DMS153 (cell line): Measurements from ENCODE around the gene KIF21B.

Experiments
- DNase-seq: peaks from one replicate; lab custom pipeline; 2025; lab: John Stamatoyannopoulos, UW

The KIF21B gene

DNA sequence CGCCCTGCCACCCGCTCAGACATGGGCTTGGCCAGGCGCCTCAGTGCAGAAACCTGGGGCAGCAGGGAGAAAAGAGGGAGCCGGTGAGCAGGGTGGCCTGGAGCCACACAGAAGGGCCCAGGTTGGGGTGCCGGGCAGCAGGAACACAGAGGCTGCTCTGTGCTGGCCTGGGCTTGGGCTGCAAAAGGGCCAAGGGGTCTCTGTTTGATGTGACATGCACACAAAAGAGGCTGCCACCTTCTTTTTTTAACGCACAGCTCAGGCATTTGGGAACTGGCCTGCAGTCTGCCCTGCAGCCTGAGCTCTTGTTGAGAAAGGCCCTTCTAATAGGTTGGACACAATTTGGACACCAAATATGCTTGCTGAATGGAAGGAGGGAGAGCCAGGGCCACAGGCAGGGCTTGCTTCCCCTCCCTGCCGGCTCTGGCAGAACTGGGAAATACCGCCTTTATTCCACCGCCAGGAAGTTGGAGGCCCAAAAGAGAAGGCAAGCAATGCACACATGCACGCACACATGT is 32.4 kb downstream of the KIF21B start:
- DNase-seq: no peak

GRCh38 chr1:200990114-200990513 is 33.4 kb downstream of the KIF21B start:
- no peak for DNase-seq

- no peak for DNase-seq
Measured at GRCh38 chr1:200989337-200989736, 34.2 kb downstream of the KIF21B start.

GRCh38 chr1:200988693-200989092 is 34.8 kb downstream of the KIF21B start:
- no peak for DNase-seq

DNA sequence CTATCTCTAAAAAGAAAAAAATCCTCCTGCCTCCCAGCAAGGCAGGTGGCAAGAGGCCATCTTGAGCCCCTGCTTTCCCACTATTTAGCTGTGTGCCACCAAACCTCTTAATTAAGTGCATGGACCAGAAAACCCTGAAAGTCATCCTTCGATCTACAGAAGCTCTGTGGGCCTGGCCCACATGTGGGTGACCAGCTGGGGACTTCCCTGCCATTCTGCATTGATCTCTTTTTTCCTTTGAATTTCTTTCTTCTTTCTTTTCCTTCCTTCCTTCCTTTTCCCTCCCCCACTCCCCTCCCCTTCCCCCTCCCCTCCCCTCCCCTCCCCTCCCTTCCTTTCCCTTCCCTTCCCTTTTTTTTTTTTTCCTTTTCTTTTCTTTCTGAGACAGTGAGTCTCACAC is 38.0 kb downstream of the KIF21B start:
- DNase-seq: no peak

DNA sequence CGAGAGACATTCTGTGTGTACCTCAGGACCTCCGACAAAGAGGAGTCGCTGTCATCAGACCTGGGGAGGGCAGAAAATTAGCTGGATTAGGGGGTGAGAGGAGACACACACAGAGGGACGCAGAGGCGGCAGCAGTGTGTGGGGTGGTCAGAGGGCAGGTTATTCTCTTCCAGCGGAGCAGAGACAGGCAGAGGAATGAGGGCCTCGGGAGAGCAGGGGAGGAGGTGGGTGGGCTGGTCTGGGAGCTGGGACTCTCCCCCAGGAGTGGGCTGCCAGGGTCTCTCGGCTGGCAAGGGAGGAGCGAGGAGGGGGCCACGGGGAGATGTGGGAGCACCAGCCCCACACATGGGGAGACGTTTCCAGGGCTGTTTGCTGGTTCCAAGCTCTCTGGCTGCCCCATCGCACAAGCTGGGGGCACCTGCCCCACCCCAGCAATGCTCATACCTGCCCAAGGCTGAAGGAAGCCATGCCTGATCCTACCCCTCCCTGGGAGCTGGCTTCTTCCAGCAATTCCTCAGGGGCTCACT is 40.4 kb downstream of the KIF21B start:
- DNase-seq: no peak

GRCh38 chr1:200982071-200982945 is 41.2 kb downstream of the KIF21B start:
- DNase-seq: no peak

GRCh38 chr1:200981278-200981677 is 42.2 kb downstream of the KIF21B start:
- no peak for DNase-seq

DNA sequence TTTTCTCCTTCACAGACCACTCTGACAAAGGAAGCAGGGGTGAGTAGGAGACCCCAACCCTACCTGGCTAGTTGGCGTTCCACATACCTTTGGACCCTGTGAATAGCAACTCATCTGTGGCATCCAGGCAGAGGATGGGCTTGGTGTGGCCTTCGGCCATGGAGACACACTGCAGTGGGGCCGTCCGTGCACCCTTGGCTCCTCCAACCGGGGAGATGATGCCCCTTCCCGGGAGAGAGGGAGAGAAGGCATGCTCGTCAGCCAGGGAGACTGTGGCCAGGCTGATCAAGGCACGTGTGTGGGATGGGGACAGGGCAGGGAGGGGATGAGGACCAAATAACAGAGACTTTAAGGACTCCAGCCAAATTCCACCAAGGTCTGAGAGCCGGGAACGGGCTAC is 42.6 kb downstream of the KIF21B start:
- no peak for DNase-seq

DNA sequence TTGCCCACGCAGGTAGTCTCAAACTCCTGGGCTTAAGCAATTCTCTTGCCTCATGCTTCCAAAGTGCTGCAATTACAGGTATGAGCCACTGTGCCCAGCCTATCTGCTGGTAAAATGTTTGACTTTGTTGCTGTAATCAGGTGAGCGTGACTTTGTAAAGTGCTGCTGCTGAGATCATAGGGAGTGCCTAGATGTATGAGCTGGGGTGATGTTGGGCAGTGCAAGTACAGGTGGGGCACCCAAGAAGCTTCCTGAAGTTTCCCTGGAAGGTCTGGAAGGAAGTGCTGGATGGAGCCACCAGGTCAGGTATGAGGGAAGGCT is 43.1 kb downstream of the KIF21B start:
- no peak for DNase-seq

DNA sequence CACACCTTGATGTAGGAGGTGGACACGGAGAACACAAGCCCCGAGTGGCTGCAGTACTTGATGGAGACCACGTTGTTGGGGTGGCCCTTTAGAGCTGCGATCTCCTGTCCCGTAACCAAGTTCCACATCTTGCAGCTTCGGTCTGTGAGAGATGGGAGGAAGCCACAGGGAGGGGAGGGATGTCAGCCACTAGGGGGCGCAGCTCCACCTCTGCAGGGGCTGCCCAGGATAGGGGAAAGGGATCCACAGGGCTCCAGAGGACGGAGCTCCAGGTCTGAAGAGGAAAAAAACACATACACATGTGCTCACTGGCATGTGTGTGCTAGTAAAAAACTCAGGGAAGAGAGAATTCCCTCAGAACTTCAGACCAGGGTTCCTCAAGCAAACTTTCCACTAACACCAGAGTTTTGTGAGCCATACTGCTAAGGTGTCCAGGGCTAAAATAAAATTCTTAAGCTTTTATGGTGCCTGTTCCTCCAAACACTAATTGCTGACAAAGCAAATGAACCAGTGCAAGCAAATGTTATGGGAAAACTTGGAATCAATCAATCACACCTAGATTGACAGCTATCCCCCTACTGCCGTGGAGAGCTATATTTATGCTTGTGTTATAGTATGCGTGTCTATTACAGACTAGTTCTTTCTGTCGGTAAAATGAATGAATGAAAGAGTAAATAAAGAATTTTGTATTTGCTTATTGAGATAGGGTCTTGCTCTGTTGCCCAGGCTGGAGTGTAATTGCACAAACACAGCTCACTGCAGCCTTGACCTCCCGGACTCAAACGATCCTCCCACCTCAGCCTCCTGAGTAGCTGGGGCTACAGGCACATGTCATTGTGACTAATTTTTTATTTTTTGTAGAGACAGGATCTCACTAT is 43.7 kb downstream of the KIF21B start:
- peak; percentile 38 for DNase-seq

DNA sequence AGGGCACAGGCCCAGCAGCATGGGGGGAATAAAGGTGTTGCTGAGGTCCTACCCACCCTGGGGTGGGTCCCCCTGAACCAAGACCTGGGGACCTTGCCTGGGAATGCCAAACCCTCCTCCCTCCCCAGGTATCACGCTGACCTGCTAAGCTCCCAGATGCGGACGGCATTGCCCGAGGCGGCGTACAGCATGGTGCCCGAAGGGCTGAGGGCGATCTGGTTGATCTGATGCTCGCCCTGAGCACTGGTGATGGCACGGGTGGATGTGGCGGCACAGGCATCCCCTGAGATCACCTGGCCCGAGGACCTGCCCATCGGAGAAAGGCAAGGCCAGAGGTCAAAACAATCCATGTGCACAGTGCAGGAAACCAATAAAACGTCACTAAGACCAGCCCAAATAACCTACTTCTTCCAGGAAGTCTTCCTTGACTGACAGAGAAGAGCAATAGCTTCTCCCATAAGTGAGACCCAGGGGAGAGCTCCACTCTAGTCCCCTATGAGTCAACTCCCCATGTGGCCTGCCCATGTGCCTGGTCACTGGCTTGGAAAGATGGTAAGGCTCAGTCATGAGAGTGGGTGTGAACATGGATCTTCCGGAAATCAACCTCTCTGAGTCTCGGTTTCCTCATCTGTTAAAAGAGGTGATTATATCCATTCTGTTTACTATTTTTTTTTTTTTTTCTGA is 46.3 kb downstream of the KIF21B start:
- DNase-seq: no peak

DNA sequence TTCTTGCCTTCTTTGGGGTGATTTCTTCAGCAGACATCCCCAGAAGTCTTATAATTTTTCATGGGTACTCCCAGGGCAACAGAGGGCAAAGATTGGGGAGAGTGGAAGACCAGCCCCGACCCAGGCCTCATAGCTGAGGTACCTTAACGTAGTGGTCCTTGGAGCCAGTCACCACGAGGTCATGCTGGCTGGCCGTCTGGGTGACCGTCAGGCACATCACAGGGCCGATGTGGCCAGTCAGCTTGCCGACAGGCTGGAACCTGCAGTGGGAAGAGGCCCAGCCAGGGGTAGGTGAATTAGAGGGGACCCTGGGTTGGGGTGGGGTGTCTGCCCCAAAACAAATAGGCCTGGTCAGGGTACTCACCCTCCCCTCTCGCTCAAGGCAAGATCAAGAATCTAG is 46.9 kb downstream of the KIF21B start:
- no peak for DNase-seq

- no peak for DNase-seq
Measured at GRCh38 chr1:200975458-200975857, 48.1 kb downstream of the KIF21B start.

DNA sequence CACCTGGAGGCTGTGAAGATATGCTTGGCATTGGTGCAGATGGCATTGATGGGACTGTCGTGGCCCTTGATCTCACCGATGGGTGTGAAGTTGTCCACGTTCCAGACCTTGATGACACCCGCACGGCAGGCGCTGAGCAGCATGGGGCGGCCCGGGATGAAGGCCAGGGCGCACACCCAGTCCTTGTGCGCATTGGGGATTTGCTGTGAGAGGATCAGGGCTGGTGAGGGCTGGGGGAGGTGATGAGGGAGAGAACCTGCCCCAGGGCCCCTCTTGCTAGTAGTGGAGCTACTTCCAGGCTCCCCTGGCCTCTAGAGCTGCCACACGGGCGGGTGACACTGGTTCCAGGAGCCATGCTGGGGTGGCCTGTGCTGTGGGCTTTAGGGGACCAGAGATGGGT is 48.8 kb downstream of the KIF21B start:
- DNase-seq: no peak

DNA sequence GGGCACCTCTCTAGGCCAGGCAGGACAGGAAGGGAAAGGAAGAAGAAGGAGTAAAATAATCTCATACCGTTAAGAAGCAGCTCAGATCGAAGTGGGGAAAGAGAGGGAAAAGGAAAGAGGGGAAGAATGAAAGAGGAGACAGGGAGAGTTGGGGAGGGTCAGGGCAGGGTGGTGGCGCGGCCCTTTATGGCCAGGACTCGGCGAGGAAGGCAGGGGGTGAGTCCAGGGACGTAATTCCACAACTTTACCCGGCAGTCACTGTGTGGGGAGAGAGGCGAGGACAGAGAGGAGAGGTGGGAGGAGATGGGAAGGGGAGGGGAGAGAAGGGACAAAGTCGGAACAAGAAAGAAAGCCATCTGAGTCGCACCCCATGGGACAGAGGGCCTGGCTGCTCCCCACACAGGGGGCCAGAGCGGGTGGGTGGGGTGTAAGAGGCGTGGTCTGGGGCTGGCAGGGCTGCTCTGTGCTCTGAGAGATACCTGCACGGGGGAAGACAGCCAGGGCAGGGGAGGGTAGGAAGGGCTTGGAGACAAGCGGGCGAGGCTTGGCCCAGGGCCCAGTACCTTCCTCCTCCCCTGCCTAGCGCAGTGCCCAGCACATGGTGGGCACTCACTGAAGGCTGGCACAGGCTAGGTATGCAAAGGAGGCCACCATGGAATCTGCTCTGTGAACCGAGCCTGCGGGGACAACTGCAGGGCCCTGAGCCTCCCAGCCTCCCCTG is 49.4 kb downstream of the KIF21B start:
- DNase-seq: peak; percentile 23

DNA sequence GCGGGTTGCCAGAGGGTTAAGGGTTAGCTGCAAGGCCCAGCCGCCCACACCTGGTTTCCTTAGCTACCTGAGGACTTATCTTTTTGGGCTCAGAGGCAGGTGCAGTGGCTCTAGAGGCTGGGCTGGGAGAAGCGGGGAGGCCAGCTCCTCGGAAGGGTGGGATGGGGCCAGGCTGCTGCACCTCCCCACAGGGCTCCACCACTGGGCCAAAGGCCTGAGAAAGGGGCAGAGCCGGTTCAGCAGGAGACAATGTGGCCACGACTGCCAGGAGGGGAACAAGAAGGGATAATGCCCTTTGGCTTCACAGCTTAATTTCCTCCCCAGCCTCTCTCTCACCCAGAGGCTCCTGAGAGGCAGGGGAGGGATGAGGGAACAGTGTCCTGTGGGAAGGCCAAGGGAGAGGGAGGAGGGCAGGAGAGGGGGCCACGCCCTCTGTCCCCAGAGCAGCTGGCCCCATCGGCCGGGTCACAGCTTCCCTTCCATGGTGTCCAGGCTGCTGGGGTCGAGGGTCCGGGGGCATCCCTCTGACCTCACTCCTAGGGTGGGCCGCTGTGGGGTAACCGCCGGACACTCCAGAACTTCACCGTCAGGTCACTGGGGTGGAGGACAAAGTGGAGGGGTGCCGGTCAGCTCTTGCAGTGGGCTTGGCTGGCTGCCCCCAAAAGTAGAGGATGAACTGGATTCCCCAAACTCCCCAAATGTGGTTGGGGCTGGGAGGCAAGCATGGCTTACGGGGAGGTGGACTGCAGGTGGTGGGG is 50.4 kb downstream of the KIF21B start:
- DNase-seq: no peak

DNA sequence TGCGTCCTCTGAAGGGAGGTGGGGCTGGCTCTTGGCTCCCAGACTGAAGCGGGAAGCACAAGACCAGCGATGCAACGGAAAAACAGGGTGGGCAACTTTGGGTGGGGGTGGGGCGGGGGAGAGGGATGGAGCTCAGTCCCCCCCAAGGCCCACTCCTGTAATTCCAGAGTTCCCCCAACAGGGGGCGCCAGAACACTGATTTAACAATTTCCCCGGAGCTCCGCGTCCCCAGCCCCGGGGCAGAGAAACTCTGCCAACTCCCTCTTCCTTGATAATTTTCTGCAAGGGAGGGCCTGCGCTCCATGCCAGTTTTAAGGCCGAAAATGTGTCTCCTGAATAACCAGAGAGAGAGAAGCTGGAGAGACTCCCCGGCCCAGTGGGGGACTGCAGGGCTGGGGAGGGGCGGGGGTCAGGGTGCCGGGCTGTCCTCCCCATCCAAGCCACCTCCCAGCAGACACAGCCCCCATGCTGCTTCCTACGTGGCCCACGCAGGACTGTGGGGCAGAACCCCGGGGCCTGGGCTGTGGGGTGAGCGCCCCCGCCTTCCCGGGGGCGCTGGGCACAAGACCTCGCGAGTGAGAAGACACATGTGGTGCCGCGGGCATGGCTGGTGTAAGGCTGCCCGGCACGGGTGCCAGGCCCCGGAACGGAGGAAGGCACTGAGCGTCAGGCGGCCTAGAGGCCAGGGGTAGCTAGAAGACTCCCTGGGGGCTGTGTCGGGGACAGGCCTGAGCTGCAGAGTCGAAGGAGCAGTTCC is 51.4 kb downstream of the KIF21B start:
- peak; percentile 12 for DNase-seq

DNA sequence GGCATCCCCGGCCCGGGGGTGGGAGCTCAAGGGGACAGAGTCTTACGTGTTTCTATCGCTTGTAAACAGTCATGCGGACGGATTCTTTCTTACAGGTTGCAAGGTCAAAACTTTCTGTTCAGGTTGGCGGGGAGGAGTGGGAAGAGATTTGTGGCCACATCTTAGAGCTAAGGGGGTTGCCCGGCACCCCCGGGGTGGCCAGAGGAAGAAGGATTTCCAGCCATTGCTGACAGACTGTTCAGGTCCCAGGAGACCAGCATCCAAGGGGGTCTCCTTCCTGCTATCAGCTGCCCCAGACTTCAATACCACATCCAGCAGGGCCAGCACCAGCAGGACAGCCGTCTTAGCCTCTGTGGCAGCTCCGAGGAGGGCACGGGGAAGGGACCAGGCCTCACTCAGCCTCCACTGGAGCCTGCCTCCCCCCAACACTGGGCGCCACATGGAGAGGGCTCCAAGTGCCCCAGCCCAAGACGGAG is 52.0 kb downstream of the KIF21B start:
- DNase-seq: no peak
